ENCODE data around the gene OXSM.

DNA sequence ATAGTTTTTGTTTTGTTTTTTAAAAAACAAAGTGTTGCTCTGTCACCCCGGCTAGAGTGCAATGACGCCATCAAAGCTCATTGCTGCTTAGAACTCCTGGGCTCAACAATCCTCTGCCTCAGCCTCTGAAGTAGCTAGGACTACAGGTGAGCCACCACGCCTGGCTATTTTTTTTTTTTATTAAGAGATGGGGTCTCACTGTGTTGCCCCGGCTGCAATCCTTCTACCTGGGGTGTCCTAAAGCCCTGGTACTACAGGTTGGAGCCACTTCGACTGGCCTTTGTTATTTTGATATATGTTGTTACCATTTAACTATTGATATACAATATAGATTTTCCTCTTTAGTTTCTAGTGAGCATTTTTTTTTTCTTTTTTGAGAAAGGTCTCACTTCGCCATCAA is 9.3 kb upstream of the OXSM start:
- TF ChIP-seq, protein P1, sequence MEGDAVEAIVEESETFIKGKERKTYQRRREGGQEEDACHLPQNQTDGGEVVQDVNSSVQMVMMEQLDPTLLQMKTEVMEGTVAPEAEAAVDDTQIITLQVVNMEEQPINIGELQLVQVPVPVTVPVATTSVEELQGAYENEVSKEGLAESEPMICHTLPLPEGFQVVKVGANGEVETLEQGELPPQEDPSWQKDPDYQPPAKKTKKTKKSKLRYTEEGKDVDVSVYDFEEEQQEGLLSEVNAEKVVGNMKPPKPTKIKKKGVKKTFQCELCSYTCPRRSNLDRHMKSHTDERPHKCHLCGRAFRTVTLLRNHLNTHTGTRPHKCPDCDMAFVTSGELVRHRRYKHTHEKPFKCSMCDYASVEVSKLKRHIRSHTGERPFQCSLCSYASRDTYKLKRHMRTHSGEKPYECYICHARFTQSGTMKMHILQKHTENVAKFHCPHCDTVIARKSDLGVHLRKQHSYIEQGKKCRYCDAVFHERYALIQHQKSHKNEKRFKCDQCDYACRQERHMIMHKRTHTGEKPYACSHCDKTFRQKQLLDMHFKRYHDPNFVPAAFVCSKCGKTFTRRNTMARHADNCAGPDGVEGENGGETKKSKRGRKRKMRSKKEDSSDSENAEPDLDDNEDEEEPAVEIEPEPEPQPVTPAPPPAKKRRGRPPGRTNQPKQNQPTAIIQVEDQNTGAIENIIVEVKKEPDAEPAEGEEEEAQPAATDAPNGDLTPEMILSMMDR (conservative IDR thresholded peaks at IDR 0.05; ENCODE audit: low read depth, low read length), result no peak
- no peak for TF ChIP-seq EZH2 (IDR thresholded peaks at IDR 0.05; ENCODE audit: low read length, unreplicated experiment)

Measured in PC-3 (cell line).